ENCODE data around the gene LRP5.
A peak's percentile ranks its signal among the peaks of the same experiment; 100 is the strongest.
"Not testable (repeated sequence)": the region's sequence is repeated elsewhere in the genome, so short reads cannot be mapped to it uniquely, and the experiment has no call there.

LRP5 gene

DNA sequence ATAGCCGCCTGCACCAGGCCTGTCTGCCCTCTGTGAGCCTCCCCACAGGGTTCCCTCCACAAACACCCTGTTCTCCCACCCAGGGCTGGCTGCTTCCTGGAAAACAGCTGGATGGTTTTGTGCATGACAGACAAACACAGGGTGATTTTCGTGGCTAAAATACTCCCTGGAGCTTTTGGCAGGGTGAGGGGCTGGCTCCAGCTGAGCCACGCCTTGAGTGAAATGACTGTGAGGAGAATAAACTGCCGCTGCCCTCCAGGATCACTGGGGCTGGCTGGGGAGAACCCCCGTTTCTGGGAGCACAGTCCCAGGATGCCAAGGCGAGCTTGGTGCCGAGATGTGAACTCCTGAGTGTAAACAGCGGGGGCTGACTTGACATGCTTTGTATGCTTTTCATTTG lies 127.8 kb downstream of the LRP5 start:
- no peak for FAIRE-seq
- no peak for DNase-seq (ENCODE audit: low spot score)

DNA sequence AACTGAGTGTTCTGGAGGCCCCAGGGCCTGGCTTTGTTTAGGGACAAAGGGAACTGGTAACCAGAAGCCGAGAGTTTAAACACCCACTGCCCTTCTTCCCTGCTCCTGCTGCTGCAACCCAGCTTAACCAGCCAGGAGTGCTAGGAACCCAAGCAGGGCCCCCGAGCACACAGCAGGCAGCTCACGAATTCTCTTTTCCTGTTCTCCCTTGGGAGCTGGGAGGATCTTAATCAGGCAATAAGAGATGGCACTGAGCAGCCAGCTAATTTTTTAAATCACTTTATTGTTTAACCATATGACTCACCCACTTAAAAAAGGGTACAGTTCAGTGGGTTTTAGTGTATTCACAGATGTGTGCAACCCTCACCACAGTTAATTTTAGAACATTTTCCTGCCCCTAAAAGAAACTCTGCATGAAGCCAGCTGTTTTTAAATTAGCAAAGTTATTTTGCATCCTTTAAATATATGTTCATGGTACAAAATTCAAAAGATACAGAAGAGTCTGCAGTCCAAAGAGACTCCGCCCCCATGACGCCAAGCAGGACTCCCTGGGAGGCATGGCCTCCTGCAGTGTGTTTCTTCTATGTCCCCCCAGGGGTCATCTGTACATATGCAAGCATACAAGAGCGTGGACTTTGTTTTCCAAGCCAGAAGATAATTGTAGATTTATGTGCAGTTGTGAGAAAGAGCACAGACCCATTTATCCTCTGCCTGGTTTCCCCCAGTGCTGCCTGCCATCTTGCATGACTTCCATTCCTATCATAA lies 129.3 kb downstream of the LRP5 start:
- FAIRE-seq, result no peak

DNA sequence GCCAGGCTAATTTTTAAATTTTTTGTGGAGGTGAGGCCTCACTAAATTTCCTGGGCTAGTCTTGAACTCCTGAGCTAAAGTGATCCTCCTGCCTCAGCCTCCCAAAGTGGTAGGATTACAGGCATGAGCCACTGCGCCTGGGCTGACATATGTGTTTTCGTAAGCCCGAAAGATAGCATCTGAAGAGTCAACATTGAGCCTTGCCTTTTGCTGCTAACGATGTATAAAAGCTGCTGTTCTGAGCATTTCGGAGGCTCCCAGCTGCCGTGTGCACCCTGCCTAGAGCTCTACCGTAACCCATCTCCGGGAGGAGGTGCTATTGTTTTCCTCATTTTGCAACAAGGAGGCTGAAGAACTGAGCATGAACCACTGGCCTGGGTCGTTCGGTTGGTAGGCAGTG lies 130.0 kb downstream of the LRP5 start:
- DNase-seq (ENCODE audit: low spot score) (no peak), FAIRE-seq (no peak)

More for the DNA sequence above, 129.3 kb downstream of the LRP5 start:
- DNase-seq (ENCODE audit: low spot score), result no peak

DNA sequence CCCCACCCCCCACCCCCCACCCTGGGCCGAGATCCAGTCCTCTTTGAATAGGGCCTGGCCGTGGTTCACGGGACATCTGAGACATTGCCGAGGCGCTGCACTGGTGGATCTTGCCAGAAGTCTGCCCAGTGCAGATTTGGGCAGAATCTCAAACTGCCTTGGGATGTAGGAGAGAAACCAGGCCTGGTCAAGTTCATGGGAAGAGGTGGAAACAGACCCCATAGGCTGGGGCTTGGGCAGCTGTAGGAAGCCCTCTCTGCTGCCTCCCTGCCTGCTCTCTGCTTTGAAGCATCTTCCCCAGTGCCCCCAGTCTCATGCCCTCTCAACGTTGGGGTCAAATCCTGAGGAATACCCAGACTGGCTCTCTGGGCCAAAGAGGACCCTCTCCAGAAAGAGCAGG lies 132.2 kb downstream of the LRP5 start:
- DNase-seq (ENCODE audit: low spot score), result no peak
- FAIRE-seq, result no peak

DNA sequence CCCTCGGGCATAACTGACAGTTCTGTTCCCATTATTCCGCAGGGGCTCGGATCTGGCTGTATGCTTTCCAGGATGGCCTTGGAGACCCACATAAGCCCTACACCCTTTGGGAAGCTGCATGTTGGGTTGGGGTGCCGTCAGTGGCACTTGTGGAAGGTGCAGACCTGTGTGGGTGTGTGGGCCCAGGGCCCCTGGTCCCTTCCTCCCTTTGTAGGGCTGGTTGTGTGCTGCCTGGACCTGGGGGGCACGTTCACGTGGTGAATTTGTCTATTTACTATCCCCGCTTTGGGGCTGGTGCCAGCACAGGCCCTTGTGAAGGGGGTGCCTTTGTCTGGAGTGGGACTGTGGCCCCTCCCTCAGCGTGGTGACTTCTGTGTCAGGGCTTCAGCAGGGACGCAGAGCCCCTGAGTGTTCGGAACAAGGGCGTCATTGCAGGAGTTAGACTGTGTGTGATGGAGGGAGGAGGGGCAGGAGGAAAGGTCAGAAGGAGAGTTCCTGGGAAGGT lies 133.2 kb downstream of the LRP5 start:
- FAIRE-seq, result no peak
- DNase-seq (ENCODE audit: low spot score), result no peak

DNA sequence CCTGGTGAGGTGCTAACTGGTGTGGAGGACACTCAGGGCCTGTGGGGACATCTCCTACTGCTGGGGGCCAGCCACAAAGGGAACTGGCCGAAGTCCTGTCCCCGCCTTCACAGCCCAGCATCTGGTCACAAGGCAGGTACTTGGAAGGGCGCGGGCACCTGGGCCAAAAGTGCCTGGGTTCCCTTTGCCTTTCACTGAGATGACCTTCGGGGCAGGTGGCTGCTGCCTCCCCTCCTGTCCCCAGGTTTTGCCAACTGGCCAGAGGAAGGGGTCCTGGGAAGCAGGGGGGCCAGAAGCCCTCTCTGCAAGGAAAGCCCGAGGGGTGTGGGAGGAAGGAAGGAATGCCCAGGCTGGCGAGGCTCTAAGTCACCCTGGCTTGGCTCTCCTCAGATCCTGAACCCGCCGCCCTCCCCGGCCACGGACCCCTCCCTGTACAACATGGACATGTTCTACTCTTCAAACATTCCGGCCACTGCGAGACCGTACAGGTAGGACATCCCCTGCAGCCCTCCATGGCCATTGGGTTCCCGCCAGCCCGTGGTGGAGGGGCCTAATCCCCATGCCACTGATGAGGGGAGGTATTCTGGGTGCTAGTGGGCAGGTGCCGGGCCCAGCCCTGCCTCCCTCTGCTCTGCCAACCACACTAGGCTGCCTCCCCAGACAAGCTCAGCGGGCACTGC lies 133.8 kb downstream of the LRP5 start:
- no peak for FAIRE-seq
- DNase-seq (ENCODE audit: low spot score), result no peak

DNA sequence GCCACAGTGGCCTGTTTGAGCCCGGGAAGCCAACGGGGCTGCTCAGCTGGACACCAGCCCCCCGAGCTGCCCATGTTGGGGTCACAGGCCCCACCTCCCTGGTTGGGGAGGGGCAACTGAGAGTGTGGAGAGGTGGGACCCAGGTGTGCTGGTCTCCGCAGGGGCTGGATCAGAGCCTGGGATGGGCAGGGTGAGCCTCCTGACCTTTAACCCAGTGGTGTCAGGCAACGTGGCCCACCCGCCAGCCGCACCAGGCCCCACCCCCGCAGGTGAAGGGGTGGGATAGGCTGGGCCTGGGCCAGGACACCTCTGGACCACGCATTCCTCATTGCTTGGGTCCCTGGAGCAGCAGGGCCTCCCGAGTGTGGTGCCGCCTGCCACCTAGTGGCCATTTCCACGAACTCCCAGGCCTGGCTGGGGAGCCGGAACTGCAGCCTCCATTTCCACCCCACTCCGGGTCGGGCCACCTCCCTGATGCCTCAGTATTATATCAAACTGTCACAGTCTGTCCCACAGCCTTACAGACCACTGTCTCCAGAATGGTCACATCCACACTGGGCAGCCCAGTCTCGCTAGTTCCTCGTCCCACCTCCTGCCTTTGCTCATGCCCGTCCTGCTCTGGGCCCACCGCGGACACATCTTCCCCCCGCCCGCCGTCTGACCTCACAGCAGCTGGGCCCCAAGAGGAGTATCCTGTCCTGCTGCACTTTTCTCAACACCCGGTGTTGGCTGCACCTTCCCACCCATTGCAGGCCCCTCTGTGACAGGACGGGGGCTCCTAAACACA lies 134.8 kb downstream of the LRP5 start:
- FAIRE-seq, result peak; percentile 98
- peak; percentile 87 for DNase-seq (ENCODE audit: low spot score)

DNA sequence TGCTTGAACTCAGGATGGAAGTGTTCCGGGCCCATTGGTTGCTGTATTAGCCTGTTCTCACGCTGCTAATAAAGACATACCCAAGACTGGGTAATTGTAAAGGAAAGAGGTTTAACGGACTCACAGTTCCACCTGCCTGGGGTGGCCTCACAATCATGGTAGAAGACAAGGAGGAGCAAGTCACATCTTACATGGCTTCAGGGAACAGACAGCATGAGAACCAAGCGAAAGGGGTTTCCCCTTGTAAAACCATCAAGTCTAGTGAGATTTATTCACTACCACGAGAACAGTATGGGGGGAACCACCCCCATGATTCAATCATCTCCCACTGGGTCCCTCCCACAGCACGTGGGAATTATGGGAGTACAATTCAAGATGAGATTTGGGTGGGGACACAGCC lies 135.5 kb downstream of the LRP5 start:
- FAIRE-seq, result peak; percentile 5
- DNase-seq (ENCODE audit: low spot score), result not testable (repeated sequence)

DNA sequence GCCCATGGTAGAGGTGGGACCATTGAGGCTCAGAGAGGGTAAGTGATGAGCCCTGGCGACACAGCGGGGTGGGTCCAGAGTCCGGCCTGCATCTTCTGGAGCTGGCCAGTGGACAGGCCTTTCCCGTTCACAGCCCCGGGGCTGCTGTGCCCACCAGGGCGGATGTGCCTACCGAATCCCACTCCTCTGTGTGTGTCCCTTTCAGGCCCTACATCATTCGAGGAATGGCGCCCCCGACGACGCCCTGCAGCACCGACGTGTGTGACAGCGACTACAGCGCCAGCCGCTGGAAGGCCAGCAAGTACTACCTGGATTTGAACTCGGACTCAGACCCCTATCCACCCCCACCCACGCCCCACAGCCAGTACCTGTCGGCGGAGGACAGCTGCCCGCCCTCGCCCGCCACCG lies 136.2 kb downstream of the LRP5 start:
- no peak for DNase-seq (ENCODE audit: low spot score)
- no peak for FAIRE-seq

DNA sequence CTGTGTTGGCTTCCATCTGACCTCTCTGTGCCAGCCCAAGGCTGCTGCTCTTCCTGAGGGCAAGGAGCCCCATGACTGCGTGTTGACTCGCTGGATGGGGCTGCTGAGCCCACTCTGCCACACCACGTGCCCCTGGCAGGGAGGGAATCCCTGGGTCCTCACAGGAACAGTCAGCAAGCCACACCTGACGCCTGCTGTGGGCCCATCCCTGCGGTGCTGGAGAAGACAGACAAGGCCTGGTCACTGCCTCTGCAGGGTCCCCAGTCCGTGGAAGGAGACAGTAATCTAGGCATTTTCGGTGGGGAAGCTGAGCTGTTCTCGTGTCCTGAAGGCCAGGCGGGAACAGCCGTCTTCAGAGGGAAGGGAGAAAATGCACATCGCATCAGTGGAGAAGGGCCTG lies 137.6 kb downstream of the LRP5 start:
- DNase-seq (ENCODE audit: low spot score) (no peak), FAIRE-seq (no peak)

DNA sequence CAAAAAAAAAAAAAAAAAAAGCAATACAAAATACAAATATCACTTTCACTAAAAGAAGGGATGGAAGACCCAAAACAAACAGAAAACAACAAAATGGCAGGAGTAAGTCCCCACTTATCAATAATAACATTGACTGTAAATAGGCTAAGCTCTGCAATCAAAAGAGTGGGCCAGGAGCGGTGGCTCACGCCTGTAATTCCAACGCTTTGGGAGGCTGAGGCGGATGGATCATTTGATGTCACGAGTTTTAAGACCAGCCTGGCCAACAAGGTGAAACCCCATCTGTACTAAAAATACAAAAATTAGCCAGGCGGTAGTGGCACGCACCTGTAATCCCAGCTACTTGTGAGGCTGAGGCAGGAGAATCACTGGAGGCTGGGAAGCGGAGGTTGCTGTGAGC lies 138.3 kb downstream of the LRP5 start:
- no peak for DNase-seq (ENCODE audit: low spot score)

DNA sequence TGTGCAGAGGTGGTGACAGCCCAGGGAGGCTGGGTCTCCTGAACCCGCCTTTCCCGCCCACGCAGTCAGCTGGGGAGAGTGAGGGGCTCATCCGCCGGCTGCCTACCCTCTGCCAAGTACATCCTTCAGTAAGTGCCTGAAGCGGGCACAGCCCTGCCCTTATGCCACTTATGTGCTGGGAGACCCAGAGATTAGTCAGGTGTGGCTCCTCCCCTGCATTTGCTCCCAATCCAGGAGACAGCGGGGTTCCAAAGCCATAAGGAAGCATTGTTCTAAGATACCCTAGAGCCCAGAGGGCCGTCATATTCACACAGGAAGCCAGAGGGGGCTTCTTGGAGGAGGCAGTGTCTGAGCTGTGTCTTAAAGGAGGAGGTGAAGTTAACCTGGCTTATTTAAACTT lies 142.4 kb downstream of the LRP5 start:
- DNase-seq (ENCODE audit: low spot score), result no peak
- no peak for FAIRE-seq

More for the DNA sequence above, 138.3 kb downstream of the LRP5 start:
- no peak for FAIRE-seq

DNA sequence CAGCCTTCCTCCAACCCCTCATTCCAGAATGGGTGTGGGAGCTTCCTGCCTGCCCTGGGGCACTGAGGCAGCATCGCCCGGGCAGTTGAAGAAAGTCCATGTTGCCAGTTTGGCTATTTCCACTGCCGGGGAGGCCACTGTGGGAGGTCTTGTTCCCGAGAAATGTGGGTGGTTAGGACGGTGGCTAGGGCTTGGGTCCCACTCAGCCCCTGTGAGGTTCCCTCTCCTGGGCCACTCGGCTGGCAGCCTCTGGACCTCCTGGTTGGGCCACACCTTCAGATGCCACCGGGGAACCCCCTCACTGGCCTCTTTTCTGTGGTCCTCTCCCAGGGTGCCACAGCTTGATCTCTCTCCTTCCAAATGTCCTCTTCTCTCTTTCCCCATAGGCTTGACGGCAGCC lies 143.1 kb downstream of the LRP5 start:
- DNase-seq (ENCODE audit: low spot score), result no peak
- FAIRE-seq, result no peak

DNA sequence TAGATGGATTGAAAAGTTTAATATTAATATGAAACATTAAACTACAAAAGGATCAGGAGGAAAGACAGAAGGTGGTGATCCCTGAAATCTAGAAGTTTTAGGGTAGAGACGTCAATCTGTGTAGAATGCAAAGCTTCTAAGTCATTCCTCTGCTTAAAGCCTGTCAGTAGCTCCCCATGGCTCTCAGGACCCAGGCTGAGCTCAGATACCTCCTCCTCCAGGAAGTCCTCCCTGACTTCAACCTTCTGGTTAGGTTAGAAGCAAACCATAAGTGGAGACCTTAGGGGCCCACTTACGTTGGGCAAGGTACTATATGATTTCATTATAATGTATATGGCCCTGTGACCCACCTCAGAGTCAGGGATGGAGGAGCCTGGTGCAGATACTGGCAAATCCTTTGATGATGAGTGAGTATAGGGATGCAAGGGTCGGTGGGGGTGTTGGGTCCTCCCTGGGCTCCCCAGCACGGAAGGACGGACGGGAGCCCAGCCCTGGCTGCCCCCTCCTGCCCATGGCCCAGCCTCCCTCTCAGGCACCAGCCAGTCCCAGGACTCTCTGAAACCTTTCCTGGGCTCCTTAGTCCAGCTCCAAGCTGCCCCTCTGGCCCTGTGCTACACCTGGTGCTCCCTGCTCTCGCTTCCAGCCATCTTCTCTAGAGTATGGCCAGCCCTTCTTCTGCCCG lies 145.0 kb downstream of the LRP5 start:
- no peak for DNase-seq (ENCODE audit: low spot score)
- no peak for FAIRE-seq

DNA sequence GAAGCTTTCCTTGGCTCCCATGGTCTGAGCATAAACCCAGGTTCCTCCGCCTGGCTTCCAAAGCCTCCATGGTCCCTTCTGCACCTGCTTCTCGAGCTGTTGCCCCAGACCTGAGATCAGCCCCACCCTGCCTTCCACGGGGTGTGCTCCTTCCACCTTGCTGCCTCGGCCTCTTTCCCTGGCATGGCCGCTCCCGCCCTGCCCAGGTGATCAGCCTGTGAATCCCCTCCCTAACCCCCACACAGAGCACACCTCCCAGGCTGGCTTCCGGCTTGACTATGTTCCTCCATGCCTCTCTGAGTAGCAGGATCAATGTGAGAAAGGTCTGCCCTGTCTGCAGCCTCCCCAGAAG lies 145.5 kb downstream of the LRP5 start:
- DNase-seq (ENCODE audit: low spot score), result no peak
- FAIRE-seq, result no peak

DNA sequence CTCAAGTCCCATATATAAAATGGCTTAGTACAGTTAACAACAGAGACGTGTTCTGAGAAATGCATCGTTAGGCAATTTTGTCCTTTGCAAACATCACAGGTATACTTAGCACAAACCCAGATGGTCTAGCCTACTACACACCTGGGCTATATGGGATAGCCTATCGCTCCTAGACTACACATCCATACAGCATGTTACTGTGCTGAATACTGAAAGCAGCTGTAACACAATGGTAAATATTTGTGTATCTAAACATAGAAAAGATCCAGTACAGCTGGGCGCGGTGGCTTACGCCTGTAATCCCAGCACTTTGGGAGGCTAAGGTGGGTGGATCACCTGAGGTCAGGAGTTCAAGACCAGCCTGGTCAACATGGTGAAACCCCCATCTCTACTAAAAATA lies 145.9 kb downstream of the LRP5 start:
- FAIRE-seq; DNase-seq (ENCODE audit: low spot score): not testable (repeated sequence)

DNA sequence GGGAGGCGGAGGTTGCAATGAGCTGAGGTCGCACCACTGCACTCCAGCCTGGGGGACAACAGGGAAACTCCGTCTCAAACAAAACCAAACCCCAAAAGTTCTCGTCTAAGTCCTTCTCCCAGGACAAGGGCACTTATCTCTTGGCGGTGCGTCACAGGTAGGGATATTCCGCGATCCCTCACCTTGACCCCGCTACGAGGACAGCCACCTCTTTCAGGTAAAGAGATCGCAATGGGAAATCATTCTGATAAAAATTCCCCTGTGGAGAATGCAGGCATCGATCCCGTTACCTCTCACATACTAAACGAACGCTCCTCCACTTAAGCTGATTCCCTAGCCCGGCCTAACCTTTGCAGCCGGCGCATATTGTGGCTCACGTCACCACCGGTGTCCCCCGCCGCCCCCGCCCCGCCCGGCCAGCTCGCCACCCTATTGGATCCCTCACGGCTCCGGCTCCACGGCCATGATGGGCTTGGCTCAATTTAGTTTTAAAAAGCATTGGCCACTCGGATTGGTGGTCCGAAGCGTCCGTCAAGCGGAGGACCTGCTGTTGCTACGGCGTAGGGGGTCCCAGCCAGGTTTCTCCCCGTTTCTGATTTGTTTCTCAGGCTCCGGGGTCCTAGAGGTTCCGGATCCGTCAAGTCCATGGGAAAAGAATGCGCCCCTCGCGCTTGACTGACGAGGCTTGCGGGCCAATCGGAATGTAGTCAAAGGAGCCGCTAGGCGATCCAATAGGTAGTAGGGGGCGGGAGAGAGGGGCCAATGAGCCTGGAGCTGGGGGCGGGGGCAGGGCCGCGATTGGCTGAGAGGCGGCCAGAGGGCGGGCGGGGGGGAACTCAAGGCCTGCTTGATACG lies 147.7 kb downstream of the LRP5 start:
- DNase-seq (ENCODE audit: low spot score) (peak; percentile 99), FAIRE-seq (peak; percentile 81)

DNA sequence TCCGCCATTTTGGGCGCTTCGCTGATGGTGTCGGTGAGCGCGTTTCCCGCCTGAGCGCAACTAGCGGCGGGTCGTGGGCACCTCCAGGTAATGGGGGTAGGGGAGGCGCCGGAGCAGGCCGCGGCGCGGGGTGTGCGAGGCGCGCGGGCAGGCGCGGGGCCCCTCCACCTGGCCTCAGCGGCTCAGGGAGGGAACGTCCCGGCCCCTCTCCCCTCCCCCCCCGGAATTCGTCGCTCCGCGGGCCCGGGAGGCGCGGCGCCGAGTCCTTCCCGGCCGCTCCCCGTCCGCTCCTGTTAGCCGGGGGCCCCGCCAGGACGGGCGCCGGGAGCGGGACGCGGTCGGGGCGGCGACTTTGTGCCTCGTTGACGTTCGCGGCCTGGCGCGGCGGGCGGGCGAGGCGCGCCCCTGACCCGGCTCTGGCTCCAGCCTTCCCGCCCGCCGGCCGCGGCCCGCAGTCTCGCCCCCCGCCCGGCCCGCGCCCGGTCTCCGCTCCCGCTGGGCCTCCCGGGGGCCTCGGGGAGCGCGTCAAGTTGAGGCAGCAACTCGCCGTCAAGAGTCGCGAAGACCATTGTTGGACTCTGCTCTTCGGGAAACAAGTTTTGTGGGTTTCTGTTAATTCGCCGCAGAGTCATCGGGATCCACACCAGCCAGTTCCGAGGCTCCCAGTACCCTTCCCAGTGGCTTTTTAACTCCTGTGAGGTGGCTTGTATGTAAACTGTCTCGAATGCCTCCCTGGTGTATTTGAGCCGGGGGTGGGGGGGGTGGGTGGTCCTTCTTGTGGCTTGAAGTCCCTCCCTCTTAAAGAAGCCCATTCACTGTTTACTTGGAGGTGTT lies 148.6 kb downstream of the LRP5 start, which contains the start of gene PPP6R3:
TSS of gene PPP6R3 (plus strand) at position 12 of the 834 bp plus-strand sequence. CDS start 76,913 bp downstream, outside the sequence.
- DNase-seq (ENCODE audit: low spot score) (peak; percentile 50), FAIRE-seq (no peak)

DNA sequence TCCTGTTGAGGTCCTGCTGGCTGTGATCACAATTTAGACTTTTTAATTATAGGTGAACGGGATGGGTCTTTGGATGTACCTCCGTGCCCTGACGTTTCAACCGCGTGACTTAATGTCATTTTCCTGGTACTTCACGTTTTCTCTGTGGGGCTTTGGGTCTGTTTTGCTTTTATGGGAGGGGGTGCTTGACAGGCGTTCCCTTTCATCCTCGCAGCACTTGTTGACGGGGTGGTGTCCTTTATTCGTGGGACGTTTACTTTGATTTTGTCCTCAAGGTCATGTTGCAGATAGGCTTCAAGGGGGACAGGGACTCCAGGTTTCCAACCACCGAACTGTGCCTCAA lies 149.2 kb downstream of the LRP5 start:
- DNase-seq (ENCODE audit: low spot score) (no peak), FAIRE-seq (no peak)

DNA sequence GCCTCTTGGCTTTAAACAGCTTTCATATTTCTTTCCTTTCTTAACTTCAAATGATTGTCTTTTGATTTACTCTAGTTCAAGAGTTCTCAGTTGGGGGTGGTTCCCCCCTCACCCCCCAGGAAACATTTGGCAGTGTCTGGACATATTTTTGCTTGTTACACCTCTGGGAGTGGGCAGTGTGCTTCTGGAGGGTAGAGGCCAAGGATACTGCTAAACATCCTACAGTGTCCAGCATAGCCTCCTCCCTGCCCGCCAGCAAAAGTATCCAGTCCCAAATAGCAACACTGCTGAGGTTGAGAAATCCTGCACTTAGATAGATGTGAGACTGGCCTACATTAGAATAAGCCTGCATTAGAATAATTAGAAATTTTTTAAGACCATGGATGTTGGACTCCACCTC lies 151.3 kb downstream of the LRP5 start:
- FAIRE-seq, result no peak
- no peak for DNase-seq (ENCODE audit: low spot score)
